Activated CD8-positive, alpha-beta memory T cell treated with anti-CD3 and anti-CD28 coated beads, Interleukin-2, amount 50 U/mL, for 24 hours (primary cell): ENCODE data around the gene GP2.

Experiments
- DNase-seq: peaks from one replicate; pipeline ENCODE4 v3.0.0-alpha.2; 2020; ENCODE audit errors: extremely low read depth

Gene GP2

DNA sequence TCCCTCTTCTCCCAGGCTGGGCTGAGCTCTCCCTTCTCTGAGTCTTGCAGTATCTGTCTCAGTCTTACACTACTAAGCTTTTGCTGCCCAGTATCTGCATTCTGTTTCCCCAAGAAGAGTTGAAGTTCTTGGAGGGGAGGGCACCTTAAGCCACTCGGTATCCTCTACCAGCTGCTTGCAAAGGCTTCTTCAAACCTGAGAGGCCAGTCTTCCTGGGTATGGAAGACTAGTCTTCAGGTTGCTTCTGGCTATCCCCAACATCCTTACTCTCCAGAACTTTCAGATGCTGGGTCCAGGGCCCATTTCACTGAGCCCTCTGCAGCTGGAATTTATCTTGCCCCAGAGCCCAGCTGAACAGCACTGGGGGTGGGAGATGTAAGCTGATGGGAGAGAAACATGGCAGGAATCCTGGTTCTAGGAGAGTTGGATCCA, 20.1 kb downstream of the GP2 start:
- no peak for DNase-seq

DNA sequence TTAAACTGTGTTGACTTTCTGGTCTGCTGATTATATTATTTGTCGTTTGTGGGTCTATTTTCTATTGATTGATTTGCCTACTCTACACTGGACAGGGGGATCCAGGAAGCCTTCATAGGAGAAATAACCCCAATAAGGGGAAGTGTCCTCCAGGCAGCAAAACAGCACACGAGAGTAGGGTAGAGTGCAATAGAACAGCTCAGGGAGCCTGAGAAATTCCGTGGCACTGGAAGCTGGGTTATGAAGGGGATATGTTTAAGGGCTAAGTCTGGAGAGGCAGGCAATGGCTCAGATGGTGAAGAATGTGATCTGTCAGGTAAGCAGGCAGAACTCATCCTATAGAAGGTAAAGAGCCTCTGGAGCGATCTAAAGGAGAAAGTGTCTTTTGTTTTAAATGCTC, 20.9 kb downstream of the GP2 start:
- no peak for DNase-seq

DNA sequence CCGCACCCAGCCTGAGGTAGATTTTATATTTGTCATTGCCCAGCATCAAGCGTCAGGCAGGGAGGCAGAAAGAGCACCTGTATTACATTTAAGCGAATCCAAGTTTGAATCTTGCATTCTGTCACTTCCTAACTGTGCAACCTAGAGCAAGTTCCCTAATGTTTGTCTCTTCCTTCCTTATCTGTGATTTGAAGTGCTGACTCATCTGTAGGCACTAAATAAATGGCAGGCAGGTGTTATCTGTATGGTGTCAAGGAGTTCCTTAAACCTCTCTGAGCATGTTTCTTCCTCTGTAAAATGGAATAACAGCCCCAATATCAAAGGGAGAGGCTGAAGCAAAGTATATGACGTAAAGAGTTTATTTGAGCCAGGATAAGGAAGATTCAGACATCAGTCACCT, 24.3 kb downstream of the GP2 start:
- DNase-seq, result no peak

DNA sequence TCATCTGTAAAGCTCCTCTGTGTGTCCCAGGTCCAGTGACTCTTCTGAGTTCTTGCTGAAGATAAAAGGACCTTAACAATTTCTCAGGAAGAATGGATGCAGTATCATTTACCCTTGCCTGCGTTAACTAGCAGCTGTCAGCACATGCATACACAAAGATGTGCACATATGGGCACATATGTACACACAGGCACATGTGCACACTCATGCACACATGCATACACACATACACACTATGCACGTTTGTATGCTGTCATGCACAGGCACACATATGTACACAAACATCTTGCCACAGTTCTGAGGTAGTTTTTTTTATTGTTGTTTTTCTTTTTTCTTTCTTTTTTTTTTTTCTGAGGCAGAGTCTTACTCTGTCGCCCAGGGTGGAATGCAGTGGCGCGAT, 24.9 kb downstream of the GP2 start:
- no peak for DNase-seq

DNA sequence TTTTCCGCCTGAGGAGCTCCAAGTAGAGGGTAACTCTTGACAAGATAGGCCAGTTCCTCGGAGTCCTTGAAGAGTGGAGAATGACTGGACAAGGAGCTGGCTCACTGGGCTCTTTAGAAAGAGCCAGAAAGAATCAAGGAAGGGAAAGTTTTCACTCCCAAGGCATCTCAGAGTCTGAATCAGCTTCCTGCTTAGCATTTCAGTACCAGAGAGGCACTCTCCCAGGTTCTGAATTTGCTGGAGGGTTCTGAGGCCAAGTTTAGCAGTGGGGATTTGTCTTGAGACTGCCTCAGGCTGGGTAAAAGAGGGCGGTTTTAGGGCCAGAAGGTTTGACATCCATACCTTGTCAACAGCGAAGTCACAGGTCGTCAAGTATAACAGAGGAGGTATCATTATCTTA, 25.5 kb downstream of the GP2 start:
- no peak for DNase-seq

DNA sequence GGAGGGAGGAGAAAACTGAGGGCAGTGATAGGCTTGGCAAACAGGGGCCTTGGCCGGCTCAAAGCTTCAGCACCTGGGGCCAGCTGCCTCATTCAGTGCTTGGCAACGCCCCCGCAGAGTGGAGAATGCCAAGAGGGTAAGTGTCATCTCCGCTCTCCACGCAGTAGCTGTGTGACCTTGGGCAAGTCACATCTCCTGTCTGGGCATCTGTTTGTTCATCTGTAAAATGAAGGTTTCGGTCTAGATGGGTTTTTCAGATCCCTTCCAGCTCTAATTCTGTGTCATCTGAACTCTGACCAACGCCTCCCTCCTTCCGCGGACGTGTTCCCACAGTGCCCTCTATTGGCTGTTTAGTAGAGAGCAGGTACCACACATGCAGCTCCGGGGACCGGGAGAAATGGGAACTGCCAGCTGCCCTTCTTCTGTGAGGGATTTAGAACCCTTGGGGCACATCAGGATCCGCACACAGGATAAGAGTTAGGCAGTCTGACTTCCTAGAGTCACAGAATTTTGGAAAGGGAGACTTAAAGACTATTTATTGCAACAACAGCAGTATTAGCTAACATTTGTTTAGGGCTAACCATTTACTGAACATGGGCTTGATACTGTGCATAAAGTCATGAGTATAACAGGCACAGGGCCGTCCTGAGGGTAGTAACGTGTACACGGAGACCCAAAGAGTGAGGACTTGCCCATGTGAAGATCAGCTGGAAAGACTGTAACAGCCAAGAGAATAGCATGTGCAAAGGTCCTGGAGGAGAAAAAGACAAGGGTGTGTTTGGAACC, 26.8 kb downstream of the GP2 start:
- DNase-seq, result no peak

DNA sequence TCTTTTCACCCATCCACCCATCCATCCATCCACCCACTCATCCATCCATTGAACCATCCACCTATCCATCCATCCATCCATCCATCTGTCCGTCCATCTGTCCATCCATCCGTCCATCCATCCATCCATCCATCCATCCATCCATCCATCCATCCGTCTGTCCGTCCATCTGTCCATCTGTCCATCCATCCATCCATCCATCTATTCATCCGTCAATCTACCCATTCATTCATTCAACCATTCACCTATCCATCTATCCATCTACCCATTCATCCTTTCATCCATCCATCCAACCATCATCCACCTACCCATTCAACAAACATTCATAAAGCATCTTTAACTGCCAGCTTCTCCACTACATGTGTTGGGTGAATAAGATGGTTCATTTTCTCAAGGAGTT, 28.9 kb downstream of the GP2 start:
- DNase-seq, result no peak

DNA sequence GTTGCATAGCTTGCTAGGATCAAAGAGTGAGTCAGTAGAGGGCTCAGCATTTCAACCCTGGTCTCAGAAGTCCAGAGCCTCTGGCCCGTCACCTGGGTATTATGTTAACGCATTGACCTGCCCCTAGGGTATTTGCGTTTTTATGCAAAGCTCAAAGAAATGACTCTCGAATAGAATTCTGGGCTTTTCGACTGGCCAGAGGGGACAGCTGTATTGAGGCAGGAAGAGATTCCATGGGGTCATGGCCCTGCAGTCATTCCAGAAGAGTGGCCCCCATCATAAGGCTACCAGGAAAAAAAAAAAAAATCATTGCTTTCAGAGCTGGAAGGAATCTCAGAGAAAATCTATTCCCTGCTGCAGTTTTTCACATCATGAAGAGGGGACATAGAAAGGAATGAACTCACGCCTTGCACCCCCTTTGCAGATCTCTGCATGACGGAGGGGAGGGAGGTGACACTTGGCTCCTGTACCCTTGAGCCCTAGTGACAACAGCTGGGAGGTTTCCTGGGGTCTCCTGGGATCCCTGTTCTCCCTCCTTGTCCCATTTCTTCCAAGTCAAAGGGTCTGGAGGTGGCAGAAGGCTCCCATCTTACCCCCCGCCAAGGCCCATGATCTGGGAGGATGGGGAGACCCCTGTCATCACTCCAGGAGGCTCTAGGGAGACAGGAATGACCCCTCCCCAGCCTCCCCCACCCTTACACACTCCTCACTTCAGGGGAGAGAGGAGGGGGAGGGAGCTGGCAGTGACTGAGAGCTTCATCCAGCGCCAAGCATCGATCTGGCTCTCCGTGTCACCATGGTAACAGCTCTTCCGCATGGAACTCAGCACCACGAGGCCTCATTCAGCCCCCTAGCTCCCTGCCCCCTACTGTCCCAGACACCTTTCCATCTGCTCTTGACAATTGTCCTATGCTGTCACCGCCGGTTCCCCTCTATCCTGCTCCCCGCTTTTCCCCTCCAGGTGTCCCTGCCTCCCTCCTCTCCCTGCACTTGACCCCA, 35.8 kb downstream of the GP2 start:
- DNase-seq, result no peak

DNA sequence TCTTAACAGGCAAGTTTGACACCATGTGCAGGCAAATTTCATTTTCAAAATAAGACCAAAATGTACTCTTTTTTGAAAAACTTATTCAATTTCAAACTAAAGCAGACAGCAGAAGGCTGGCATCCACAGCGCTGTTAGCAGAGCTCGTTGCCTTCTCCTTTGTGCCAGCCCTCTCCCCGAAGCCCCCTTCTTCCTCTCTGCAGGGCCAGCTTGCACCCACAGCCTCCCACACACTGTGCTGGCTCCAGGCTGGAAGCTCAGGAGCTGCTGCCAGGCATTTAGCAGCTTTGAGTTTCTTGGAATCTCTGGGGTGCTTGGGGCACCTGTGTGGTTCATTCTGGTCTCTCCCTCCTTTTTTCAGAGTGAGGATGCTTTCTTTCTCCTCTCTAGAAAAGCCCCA, 37.7 kb downstream of the GP2 start:
- no peak for DNase-seq

DNA sequence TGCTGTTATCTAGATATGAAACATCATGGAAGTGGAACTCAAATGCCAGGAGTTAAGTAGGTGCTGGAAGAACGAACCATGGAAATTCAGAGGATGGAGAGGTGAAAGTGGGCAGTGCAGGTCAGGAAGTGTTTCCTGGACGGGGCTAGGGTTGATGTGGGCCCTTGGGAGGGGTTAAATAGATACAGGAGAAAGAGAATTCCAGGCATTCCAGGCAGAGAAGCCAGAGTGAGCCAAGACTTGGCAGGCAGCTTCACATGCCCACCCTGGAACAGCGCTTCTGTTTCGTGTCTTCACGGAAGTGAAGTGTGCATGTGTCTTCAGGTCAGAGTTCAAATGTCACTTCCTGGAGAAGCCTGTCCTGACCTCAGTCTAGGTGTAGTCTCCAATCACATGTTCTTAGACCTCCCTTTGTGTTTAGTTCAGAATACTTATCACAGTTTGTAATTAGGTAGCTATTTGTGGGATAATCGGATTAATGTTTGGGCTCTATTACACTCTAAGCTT, 41.3 kb downstream of the GP2 start:
- no peak for DNase-seq

DNA sequence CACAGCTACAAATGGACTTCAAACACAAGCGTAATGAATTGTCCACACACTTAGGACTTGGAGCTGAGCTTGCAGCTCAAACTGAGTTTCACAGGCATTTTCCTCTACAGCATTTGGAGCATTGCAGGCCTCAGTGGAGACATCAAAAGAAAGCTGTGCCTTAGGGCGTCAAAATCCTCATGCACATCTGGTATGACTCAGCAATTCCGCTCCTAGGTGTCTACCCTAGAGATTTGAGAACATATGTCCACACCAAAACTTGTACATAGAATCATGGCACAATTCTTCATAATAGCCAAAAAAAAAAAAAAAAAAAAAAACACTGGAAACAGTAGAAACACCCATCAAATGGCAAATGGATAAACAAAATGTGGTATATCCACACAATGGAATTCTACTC, 47.1 kb downstream of the GP2 start:
- DNase-seq, result no peak

DNA sequence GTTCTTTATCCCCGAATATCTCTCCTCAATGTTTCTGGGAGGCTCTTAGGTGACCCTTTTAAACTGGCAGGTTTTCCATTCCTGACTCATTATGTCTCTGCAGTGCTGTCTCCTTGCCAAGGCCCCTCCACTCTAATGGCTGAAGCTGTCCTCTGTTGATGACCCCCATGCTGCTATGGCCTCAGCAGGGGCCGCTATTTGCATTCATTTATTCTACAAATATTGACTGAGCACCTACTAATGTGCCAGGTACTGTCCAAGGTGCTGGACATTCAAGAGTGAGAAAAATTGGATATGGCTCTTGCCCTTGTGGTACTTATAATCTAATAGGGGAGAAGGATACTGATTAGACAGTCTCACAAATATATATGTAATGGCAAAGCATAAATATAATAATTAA, 55.4 kb downstream of the GP2 start:
- no peak for DNase-seq

DNA sequence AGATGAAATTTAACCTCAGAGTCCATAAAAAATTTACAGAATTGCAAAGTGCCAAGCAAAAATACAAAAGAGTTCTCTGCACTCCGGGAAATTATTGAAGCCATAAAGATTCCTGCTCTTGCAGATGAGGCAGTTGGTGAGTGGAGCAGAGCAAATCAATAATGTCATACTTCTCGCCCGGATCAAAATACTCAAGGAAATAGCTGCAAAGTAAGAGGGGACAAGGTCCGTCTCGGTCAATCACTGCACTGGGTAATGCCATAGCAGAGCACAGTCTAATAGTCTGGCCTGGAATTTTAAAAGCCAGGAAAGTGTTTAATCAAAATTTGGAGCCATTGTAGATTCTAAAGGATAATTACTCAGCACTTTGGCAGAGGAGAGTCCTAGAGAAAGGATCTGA, 58.9 kb downstream of the GP2 start:
- no peak for DNase-seq

DNA sequence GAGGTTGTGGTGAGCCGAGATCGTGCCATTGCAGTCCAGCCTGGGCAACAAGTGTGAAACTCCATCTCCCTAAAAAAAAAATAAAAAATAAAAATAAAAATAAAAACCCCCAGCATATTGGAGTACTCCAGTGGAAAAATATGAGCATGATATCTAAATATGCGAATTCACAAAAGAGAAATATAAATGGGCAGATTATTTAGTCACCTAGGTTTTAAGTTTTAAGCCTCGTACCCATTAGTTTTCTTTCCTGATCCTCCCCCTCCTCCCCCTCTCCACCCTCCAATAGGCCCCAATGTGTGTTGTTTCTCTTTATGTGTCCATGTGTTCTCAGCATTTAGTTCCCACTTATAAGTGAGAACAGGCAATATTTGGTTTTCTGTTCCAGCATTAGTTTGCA, 62.3 kb downstream of the GP2 start:
- DNase-seq, result no peak

DNA sequence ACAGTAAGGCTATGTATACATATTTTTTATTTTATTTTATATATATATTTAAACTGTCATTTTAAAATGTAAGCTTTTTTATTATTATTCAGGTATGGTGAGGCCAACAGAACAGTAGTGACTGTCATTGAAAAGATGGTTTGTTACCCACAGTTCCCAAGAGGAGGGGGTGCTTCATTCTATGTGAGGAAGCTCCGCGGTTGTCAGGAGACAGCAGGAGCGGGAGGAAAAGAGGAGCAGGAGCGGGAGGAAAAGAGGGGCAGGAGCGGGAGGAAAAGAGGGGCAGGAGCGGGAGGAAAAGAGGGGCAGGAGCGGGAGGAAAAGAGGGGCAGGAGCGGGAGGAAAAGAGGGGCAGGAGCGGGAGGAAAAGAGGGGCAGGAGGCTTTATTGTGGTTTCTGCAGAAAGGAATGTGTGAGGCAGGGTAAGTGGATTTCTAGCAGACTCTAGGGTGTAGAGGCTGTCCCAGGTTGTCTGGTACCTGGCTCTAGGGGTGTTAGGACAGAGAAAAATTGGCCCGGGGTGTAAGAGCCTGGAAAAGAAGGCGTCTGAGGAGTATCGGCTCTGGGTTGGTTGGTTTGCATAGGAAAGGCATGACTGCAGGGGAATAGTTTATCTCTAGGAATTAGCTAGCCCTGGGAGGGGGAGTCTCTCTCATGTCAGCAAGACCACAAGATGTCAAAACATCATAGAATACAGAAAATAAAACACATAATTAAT, 64.0 kb downstream of the GP2 start:
- no peak for DNase-seq

DNA sequence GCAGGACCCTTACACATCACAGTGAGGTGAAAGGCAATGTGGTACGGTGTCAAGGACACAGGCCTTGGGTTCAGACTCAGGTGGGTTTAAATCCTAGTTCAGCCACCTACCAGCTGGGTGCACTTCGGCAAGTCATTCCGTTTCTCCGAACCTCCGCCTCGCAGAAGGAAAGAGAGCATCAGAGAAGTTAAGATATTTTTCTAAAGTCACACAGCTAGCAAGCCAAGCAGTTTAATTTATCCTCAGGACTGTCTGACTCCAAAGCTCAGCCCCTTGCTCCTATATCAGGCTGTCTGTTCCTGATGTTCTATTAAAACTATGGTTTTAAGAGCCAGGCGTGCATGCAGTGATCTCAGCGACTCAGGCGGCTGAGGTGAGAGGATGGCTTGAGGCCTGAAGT, 65.1 kb downstream of the GP2 start:
- no peak for DNase-seq

DNA sequence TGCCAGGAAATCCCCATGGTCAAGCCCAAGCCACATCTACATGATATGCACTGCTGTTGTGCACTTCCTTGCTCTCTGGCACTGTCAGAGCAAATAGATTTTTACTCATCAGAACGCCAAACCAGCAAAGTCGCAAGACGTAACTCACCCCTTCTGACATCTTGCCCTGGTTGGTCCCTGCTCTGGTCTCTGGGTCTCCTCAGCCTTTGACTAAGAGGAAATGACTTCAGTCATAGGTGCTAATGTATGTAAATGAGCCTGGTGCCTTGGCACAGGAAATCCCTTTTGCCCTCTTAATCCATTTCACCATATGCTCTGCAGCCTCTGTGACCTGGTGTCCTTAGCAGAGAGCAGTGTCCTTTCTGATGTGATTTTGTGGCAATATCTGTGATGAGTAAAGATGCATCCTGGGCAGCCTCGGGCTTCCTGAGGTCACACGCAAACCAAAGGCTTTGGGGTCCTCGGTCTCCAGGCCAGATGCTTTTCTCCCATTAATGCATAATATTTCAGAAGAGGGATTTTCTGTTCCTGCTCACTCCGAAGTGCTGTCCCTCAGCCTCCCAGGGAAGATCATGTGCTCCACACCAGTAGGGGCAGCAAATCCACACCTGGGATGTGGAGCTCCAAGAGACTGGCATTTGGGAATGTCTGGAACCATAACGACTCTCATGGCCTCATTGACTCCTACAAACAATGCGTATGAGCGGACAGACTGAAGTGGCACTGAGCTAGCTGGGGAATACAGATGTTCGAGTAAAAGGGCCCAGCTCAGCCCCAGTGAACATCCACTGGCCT, 66.9 kb downstream of the GP2 start:
- no peak for DNase-seq
